SHP77 treated with DMSO at 0.1 percent for 48 hours (cell line): Measurements from ENCODE around the gene FANCC.
A peak's percentile ranks its signal among the peaks of the same experiment; 100 is the strongest.

Experiments
- DNase-seq: peaks from one replicate; lab custom pipeline; 2025; lab: John Stamatoyannopoulos, UW

FANCC gene

DNA sequence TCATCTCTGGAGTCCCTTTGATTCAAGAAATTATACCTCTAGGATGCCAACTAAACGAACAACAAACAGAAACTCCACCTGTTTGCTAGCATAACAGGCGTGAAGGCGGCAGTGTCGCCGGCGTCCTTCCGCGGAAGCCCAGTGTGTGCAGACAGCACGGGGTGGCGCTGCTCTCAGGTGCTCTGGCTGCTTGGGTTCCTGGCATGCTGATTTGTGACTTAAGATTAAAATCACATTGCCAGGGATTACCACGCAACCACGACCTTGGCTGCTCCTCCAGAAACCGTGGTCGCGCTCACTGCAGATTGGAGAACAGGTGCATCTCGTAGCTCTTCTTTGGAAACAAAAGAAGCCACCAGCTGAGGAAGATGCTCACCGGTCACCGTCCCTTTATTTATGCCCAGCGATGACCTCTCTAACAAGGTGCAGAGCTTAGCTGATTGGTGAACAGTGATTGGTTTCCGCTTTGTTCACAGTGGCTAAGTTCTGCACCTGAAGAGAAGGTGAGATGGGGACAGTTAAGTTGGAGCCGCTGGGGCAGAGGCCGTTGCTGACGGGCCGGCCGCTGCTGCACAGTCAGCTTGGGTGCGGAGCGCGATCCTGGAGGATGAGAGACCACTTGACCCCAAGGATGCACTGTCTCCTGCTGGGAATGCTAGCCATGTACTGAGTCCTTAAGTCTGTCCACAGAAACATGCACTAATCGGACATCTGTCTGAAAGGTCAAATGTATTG is 232.3 kb downstream of the FANCC start:
- DNase-seq: no peak

DNA sequence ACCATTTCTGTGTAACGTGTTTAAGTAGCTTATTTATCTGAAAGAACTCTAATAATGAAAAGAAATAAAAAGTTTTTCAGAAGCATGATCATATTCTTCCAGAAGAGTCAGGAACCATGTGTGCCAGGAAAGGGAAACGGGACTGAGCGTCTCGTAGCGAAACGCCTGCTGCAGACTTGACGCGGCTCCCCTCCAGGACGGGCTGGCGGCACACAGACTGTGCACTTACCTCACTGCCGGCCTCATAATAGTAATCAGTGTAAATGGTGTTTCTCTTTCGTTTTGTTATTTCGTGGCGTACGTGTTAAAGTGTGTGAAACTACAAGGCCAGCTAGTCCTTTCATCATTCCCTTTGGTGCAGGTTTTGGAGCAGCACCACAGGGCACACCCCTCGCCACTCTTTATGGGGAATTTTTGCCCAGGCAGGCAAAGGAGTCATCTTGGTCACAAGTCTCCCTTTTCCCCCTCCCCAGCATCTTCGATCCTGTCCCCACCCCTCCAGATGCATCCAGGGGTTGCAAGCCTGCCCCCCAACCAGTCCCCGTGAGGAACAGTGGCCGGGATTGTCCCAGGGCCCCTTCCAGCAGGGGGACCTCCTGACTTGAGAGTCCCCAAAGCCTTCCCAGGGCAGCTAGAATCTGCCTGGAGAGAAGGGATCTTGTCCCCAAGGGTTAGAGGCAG is 233.1 kb downstream of the FANCC start:
- DNase-seq: no peak

DNA sequence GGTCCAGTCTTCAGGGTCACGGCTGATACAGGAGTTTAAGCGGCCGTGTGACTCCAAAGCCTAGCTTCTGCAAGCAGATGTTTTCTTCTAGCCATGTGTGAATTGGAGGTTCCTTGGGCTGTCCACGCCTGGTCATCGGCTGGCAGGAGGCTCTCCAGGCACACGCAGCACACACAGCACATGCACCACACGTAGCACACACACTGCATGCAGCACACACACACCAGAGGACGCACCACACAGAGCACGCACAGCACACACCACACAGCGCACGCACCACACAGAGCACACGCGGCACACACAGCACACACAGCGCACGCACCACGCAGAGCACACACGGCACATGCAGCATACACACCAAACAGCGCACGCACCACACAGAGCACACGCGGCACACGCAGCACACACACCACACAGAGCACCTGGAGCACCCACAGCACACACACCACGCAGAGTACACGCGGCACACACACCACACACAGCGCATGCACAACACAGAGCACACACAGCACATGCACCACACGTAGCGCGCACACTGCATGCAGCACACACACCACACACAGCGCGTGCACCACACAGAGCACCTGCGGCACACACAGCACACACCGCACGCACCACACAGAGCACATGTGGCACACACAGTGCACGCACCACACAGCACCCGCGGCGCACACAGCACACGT is 234.3 kb downstream of the FANCC start:
- no peak for DNase-seq

DNA sequence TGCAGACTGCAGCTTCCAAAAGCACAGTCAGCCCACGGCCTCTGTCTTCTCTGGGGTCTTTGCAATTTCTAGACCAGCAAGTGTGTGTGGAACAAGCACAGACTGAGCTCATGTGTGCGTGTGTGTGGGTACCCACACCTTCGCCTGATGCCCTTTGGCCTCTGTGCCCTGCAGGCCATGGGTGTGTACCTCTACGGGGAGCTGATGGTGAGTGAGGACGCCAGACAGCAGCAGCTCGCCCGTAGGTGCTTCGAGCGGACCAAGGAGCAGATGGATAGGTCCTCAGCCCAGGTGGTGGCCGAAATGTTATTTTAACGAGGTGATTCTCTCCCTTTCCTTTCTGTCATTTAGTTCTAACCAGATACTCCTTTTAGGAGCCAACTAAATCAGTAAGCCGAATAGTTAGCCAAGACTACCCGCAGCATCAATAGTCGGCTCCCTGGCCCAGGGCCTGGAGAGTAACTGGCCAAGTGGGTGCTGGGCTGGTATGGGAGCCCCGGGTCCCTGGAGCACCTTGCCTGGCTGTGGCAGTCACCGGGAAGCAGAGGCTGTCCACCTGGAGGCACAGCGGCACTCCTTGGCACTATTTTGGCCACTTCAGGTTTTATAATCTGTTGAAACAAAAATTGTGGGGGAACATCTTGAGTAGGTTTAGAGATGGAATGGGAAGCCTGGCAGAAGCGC is 235.0 kb downstream of the FANCC start:
- no peak for DNase-seq

DNA sequence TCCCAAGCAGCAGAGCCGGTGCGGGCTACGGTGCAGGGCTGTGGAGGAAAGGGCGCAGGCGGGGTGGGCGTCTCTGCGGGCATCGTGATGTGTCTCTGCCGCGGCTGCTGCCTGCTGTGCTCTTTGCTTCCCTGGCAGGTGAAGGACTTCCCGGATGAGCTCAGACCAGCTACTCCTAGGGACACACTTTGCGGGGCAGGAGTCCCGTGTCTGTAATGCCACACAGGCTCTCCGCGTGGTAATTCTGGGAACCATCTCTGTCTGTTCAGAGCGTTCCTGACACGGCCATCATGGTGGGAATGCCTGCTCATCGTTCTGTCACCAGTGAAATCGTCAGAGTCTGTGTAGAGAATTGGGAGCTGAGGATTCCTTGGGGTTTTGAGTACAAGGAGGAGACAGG is 235.5 kb downstream of the FANCC start:
- no peak for DNase-seq

DNA sequence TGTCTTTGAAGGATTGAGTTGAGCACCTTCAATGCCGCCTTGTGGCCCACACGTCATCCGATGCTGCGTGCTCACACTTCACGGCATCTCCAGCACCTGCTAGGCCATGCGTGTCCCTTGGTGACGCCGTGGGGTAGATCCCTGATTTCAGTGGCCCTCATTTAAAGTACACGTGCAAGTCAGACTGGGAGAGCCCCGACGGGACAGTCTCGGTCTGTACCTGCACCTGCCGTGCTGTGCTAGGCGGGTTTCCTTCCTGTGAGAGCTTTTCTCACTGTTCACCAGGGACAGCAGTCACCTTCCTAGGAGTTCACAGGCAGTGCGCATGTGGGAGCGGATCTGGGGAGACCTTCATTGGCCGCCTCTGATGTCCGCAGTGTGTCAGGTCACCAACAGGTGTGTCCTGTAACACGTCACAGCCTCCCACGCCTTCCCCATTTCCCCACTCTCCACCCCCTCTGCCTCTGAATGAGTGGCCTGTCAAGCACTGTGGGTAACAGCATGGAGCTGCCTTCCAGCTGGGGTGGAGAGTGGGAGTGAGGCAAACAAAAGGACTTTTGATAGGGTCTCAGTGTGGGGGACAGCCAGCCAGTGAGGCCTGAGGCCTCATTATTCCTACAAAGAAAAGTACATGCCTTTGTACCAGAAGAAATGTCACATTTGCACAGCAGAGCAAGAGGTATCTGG is 236.4 kb downstream of the FANCC start:
- DNase-seq: no peak

DNA sequence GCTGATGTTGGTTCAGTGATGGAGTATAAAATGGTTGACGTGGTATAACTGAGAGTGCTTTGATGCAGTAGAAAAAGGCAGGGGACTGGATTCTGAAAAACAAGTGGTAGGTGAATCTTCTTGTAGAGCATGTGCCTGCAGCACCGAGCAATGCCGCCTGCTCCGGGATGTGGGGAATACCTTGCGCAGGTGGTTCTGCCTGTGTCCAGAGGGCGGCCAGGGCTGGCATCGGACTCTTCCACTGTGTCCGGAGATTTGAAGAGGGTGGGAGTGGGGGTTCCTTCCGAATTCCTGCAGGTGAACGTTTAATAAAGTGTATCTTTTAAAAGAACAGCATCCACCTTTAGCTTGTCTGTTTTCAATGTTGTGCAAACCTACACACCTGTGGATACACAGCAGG is 238.0 kb downstream of the FANCC start:
- no peak for DNase-seq

DNA sequence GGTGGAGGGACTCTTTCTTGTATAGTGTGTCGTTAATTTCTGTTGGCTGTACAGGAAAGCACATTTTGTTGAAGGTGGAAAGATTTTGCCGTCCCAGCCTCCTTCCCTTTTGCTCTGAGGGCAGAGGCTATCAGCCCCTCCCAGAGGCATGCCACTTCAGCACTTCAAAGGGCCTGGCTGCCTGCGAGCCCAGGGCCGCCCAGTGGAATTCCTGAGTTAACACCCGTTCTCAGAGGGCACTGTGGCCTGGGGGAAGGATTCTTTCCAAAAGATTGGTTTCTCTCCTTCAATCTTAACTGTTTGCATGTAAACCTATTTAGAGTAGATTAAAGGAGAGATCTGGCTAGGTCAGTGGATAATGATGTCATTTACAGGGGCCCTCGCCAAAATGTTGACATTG is 238.6 kb downstream of the FANCC start:
- no peak for DNase-seq

DNA sequence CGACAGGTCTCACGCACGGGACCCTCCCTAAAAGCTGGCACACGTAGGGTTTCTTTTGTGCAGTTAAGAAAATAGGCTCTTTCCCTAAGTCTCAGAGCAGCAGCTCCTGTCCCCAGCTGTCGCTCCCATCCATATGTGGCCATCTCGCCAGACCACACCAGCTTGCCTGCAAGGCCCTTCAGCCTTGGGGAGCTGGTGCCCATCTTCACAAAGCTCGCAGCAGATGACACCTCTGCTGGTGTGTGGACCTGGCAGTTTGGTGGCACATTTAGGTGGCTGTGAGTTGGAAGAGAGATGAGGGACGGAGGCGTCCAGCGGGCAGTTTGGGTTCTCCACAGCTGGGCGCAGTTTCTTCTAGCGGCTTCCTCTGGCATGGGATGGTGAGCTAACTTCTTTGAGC is 239.0 kb downstream of the FANCC start:
- no peak for DNase-seq

DNA sequence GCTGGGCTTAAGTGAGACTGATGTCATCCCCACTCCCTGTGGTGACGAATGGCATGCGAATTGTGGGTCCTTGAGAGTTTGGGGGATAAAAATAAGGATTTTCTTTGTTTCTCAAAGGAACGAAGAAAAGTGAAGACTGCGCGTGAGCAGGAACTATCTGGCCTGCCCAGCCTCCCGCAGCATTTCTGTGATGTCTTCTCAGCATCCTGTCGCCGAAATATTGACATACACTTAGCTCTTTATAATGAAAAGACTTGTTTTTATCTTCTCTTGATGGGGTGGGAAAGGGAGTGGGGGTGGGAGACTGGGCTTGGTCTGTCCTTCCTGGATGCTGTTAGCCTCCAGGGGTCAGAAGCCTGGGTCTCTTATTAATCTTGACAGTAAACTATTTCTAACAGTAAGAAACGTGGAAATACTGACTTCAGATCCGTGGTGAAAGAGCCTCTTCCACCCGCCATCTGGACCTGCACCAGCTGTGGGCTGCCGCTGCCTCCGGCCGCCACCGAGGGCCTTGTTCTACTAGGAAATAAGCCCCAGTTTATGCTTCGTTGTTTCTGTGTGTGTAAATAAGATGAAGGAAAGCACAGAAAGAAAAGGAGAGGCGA is 239.6 kb downstream of the FANCC start:
- no peak for DNase-seq

DNA sequence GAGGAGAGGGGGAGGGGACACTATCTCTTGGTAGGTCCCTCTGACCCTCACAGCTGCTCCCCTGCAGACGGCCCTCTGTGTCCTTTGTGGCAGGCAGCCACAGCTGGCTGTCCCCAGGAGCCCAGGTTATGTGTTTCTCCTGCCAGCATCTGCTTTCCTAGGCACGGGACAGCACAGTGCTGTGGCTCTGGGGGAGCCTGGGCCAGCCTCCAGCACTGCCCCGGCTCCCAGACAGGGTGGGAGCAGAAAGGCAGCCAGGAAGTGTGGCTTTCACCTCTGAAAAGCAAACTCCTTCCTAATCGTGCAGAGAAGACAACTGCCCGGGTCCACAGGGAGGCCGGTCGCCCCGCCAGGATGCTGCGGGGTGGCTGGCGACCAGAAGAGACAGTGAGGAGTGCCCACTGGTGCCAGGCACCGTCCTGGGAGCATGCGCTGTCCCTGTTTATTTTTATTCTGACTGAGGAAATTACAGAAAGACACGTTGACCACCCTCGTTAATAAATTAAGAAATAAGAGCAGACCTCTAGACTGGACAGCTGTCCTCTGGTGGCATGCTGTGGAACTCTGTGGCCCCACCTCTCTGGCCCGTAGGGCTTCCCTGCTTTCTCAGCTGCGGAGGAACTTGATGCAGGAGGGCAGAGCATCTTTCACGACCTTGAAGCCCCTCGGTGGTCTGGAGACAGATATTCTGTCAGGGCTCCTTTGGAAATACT is 240.3 kb downstream of the FANCC start:
- DNase-seq: no peak

DNA sequence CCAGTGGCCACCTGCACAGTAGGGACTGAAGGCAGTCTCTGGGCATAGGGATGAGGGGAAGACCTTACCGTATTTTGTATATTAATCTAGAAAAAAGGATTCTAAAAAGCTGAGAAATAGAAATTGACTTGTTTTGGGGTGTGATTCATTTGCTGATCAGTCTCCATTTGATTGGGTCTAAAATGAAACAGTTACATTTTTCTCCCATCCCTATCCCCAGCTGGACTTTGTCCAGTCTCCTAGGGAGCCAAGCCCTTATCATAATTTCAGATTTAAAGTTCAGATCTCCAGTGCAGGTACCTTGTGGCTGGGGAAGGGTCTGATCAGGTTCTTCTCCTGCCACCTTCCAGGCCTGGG is 240.8 kb downstream of the FANCC start:
- no peak for DNase-seq

DNA sequence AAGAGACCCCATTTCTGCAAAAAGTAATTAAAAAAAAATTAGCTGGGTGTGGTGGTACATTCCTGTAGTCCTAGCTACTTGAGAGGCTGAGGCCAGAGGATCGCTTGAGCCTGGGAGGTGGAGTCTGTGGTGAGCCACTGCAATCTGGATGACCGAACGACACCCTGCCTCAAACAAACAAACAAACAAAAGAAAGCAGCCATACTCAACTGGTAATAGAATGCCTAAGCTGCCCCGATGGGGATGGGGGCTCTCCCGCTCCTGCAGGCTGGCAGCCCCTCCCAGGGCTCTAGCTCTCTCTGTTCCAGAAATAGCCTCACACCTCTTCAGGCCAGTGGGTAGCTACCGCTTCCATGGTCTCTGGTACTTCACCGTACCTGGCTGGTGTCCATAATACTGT is 241.8 kb downstream of the FANCC start:
- no peak for DNase-seq

DNA sequence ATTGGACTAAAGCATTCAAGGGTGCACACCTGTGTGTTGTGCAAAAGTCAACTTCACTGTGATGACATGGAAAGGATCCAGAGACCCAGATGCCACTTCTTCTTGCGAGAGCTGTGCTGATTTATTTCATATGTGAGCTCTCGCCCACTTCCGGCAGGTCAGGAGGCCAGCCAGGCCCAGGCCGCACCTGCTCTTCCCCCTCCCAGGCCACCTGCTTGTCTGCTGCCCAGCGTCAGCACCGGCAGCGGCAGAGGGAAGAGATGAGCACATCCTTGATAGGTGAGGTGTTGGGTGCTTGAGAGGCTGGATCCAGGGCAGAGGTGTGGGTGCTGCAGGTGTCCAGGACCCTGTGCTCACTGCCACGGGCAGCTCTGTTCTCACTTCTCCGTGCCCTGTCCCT is 242.9 kb downstream of the FANCC start:
- peak; percentile 89 for DNase-seq

DNA sequence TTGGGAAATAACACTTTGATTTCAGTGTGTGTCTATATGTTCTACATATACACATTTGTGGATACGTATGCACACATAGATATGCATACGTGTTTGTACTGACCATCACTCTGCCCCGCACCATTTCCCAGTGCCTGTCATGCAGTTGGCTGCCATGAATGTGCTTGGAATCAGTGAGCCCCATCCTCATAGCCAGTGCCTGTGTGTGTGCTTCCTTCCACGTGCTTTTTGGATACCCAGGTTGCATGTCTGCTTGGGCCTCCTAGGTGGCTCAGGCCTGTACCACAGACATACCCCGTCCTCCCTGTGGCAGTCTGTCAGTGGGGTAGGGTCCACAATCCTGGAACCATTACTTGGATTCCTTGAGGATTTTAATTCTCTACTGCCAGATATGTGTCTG is 243.6 kb downstream of the FANCC start:
- no peak for DNase-seq

DNA sequence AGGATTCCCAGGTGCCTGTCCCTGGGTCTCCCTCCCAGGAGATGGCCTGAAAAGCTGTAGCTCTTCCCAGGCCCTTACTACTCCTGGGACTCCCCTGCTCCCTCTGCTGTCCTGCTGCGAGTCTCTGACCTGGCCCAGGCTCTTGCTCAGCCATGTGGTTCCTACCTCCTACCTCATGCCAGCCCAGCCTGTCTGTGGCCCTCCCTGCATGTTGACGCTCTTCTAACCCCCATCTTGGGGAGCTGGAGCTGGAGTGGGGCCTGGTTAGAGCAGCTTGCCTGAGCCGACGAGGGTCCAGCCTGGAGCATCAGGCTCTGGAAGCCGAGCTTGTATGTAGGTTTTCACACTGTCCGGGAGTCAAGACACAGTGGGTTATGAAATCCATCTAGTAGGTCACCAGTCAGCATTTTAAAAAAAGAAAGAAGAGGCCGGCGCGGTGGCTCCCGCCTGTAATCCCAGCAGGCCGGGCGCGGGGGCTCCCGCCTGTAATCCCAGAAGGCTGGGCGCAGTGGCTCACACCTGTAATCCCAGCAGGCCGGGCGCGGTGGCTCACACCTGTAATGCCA is 244.4 kb downstream of the FANCC start:
- DNase-seq: no peak

DNA sequence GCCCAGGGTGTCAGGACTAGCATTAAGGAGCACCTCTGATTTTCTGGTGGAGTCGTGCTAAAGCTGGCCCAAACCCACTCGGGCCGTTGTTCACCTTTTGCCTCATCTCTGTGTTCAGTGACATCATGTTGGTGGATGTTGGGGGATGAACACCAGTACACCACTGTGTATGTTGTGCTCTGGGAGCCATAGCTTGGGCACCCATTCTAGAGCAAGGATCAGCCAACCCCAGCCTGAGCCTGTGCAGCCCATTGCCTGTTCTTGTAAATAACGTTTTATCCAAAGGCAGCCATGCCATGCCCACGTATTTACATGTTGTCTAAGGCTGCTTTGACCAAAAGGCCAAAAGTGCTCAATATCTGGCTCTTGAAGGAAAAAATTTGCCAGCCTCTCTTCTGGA is 245.6 kb downstream of the FANCC start:
- no peak for DNase-seq

DNA sequence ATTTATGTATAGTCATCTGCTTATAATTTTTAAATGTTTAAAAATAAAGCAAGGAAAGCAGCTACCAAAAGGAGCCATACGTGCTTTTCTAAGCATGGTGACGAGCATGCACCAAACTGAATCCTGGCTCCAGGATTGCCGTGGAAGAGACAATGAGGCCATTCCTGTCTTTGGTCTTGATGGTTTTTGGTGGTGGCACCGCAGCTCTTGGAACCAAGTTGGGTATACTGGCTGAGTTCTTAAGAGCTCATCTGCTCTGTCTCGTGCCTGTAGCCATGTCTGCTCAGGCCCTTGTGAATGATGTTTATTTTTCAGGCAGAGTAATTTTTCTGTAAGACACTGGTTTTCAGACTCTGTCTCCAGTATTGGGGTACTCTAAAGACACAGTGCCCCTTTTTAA is 246.1 kb downstream of the FANCC start:
- DNase-seq: no peak

DNA sequence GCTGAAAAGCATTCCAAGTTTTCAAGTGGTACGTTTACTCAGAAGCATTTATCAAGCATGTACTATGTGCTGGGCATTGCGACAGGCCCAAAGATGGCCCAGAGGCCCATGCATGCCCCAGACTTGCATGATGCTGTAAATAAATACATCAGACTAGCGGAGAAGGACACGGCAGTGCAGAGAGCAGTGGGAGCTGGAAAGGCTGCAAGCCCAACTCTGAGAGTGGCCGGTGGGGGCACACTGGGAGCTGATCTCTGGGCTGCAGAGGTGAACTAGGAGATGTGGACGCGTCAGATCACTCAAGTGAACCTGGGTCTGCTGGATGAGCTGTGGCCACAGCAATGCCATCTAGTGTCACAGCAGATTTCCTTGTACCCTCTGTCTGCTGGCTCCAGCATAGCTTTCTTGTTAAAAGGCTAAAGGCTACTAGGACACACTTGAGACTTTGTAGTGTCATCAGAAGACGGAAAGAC is 246.9 kb downstream of the FANCC start:
- DNase-seq: no peak

DNA sequence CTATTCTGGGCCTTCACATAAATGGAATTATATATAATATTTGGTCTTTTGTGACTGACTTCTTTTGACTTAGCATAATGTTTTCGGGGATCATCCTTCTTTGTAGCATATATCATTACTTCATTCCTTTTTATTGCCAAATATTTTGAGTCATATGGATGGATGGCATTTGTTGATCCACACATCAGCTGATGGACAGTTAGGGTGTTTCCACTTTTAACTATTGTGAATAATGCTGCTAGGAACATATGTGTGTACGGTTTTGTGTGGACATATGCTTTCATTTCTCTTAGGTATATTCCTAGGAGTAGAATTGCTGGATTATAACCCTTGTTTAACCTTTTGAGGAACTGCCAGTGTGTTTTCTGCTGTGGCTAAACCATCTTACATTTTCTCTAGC is 249.6 kb downstream of the FANCC start:
- no peak for DNase-seq

DNA sequence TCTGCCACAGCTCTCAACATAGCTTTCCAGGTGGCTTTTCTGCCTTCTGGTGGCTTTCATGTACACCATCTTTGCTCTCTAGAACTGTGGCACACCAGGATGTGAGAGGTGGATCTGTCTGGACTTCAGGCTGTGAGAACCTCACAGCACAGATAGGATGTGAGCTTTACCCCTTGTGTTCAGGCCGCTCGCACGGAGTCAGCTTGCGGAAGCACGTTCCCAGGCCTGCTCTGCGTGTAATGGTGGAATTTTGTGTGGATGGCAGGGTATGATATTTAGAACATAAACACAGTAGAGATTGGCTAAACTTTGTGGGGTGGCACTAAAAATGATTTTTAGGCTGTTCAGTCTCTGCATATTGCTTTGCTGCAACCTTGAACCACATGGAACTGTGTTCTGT is 250.5 kb downstream of the FANCC start:
- DNase-seq: no peak
